Retina (tissue), 1 donor: Measurements from ENCODE around the gene SENP2.
"Not testable (repeated sequence)": the region's sequence is repeated elsewhere in the genome, so short reads cannot be mapped to it uniquely, and the experiment has no call there.

Source experiments
- DNase-seq: peaks from one replicate; pipeline ENCODE4 v3.0.0-alpha.2; 2016

Gene SENP2

DNA sequence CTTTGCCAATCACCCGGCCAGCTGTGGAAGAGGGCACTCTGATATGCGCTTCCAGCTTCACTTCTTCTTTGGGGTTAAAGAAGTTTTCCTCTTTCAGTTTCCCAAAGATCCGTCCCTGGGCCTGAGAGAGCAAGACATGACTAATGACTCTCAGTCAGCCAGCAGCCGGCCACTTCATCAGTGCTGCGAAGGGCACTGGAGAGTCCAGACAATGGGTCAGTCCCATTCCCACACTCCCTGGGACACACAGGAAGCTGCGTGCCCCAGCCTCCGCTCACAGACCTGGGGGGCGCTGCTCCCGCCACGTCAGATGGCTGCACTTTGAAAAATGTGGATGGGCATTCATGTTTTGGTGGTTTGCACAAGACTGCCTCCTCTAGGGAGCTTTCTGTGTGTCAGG is 63.3 kb downstream of the SENP2 start:
- no peak for DNase-seq

DNA sequence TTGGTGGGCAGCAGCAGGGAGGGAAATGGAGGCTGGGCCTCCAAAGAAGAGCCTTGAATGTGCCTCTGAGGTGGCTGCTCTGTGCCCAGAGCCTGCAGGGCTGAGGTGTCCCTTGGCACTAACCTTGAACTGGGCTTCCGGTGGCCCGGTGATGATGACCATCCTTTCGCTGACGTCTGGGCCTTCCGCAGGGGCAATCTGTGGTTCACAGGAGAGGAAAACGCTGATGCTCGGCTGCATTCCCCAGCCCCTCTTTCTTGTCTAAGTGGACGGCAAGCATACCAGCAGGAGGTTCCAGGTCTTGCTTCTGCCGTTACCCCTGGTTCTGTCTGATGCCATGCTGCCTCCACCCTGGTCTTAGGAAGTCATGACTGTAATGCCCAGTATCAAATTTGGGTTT is 65.9 kb downstream of the SENP2 start:
- no peak for DNase-seq

DNA sequence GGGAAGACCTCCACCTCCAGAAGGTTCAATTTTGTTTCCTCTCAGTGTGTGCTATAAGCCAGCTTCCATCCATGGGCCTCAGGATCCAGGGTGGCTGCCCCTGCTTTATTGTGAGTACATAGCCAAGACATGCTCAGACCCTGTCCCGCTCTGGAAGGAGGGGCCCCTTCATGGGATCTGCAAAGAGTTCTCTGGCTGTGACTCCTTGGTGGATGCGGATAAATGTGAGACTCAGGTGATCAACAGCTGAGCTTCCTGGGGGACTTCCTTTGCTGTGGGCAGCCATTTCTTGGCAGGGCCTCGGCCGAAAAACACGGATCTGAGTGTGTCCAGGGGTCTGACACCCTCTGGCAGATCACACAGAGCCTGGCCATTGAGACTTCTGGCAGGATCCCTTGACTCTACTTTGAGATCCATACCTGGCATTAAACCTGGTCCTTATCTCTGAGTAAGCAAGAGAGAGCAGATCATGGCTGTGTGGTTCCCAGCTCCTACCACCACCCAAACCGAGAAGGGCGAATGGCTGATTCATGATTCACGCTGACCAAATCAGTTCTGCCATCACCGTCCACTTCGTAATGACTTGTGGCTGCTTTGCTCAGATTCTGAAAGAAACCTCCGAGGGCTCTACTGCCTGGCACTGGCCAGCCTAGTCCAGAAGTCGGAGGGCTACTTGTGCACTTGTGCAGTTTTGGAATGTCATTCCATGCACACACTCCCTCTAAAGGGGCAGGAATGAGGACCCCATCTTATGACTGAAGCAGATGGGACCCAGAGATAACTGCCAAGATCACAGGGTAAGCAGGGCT is 68.1 kb downstream of the SENP2 start:
- DNase-seq = no peak

DNA sequence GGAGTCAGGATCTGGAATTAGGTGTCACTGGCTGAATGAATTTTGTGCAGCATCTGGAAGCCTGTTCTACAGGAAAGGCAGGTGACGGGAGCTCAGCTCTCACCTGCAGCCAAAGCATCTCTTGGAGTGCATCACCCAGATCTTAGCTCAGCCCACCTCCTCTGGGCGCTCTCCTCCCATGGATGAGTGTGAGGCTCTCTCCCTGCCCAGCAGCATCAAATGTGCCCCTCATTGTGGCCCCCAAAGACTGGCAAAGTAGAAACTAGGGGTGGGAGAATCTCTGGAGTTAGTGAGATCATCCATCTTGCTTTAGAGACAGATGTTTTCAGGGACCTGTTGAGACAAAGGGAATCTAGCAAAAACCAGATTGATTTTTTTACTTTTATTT is 68.7 kb downstream of the SENP2 start:
- DNase-seq = no peak

DNA sequence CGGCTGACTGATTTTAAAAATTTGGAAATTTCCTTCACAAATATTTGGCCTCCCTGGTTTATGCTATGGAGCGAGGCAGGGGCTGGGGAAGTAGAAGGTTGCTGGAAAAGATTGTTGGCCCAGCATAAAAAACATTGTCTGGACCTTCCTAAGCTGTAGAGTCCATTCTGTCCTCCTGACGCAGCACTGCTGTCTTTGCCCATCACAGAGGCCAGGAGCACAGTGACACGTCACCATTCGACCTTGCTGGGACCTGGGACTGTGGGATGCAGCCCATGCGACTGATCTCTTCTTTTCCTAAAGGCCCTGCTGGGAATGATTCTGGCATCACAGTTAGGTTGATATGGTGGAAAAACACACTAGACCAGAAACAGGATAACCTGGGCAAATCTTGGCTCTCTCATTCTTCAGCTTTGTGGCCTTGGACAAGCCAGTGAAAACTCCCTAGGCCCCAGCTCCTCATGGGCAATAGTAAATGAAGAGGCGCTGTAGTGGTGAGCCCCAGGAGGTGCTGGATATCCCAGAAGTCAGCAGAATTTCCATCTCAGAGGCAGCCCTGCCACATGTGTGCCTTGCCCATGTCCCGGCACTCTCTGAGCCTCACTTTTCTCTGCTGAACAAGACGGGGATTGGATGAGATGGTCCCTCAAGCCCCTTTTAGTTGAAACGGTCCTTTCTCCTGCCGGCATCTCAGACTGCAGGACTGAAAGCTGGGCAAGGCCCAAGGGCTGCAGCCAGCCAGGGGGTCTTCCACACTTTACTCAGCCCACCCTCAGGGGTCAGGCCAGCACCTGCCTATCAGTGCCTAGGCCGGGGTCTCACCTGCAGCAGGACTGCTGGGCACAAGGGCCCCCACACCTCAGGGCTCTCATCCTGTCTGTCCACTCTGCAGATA is 69.6 kb downstream of the SENP2 start:
- no peak for DNase-seq

DNA sequence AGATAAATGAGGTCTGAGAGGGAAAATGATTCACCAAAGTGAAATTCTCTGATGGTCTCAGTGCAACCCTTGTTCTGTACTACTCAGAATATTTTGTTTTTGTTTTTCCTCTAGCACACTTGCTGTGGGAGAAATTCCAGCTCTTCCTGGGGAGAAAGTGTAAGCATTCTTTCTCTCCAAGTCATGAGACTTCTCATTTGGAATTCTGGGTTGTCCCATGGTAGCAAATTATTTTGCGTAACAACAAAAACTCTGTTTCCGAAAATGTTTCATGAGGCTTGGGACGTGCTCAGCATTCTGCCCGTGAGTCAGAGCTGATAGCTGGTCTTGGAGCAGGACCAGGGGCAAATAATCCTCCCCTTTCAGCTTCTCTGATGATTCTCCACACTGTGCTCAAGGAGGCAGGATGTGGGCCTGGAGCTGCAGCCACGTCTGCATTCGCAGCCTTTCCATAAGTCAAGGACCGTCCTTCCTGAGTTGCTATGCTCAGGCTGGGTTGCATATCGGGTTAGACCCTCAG is 70.3 kb downstream of the SENP2 start:
- no peak for DNase-seq

DNA sequence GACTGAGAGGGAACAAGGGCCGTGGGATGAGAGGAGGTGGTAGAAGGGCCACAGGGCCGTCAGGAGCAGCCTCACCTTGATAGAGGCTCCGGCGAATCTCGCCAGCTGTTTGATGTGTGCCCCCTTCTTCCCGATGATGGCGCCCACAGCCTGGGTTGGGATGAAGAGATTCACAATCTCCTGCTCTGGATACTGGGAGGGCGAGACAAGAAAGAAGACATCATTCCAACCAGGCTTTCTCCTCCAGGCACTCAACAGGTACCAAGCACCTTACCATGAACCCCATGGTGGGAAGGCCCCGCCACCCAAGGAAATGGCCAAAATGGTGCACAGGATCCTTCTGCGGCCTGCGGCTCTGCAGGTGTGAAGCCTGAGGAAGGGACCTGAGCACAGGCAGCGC is 71.1 kb downstream of the SENP2 start:
- no peak for DNase-seq

DNA sequence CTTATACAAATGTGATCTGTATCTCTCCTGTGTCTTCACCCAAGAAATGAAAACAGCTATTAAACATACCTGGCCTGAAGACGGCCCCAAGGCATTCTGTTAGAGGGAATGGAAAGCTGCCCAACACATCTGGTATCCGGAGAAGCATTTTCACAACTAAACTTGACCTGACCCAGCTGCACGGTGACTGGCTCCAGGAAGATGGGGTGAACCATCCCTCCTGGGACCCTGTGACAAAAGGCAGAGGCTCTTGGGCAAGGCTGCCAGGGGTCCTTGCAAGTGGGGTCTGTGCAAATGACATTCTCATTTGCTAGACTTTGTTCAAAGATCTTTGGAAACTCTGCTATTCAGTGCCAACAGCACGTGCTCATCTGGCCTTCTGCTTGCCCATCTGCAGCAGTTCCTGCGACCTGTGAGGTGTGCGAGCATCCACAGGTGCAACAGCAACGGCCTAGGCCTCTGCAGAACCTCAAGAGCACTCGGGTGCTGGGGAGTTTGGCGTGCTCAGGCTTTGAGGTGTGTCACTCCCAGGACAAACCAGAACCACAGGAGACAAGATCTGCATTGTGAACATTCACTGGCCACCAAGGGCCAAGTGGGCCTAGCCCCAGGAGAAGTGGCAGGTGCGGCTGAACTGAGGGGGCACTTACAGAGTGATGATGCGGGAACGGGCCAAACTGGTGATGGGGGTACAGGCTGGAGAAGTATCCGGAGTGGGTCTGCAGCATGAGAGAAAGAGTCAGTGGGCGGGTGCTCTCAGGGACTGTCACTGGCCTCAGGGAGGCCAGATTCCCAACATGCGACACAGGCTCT is 71.8 kb downstream of the SENP2 start:
- DNase-seq = no peak

DNA sequence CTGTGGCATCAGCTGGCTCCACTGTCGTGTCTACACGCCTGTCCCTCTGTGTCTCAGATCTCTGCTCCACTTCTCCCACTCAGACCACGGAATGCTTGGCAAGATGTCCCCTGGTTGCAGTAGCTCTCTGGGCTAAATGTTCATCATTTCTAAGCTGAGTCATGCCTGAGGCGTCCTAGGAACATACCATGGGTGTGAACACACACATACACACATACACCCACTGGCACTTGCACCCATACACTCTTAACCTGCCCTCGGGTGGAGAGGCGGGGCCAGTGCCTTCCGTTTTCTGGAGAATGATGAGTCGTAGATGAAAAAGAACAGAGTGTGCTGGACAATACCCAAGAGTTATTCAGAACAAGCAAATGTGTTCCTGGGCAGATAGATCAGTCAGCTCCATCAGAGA is 72.4 kb downstream of the SENP2 start:
- DNase-seq = no peak

DNA sequence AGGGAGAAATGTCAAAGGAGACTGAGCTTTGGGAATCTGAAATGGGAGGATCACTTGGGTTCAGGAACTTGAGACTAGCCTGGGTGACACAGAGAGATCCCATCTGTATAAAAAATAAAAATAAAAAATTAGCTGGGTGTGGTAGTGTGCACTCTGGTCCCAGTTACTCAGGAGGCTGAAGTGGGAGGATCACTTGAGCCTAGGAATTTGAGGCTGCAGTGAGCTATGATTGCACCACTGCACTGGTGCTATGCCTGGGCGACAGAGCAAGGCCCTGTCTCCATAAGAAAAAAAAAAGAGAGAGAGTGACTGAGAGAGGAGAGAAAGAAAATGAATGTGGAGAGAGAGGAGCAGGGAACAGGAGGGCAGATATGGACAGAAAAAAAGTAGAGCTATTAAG is 72.8 kb downstream of the SENP2 start:
- DNase-seq = no peak

DNA sequence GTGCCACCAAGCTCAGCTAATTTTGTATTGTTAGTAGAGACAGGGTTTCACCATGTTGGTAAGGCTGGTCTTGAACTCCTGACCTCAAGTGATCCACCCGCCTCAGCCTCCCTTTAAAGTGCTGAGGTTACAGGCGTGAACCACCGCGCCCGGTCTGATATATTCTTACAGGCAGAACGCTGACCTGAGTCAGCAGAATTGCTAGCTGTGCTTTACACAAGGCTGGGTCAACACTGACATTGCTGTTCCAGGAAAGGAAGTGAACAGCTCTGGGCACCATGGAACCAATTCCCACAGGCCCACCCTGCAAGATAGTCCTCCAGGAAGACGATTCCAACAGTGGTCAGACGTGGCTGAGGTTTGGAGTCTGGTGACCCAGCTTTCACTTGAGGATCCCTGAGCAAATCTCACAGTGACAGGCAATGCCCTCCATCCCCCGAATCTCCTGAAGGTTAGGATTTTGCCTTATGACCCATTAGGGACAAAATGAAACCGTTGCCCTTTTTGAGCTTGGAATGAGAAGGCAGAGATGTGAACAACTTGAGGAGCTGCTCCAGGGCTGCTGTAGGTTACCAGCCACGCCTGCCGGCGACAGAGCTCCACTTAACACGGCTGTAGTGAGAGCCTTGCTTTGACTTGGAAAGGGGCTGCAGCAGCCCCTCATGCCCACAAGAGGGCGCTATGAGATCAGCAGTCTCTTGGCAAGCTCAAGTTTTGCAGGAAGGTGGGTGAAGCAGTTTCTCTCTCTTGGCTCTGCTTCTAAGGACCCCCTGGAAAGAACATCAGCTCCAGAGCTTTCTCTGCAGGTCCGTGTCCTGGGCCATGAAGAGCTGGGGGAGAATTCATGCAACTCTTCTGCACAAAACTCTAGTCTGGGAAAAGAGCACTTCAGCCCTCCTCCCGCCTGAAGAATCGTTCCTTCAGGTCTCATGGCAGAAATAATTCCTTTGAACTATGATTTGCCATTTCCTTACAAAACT is 74.1 kb downstream of the SENP2 start:
- DNase-seq = peak; percentile 84

DNA sequence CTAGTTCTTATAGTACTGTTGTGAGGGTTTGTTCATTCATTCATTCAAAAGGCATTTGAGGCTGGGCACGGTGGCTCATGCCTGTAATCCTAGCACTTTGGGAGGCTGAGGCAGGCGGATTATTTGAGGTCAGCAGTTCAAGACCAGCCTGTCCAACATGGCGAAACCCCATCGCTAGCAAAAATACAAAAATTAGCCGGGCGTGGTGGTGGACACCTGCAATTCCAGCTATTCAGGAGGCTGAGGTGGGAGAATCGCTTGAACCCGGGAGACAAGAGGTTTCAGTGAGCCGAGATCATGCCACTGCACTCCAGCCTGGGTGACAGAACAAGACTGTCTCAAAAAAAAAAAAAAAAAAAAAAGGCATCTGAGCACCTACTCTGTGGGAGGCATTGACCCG is 75.2 kb downstream of the SENP2 start:
- not testable (repeated sequence) for DNase-seq

DNA sequence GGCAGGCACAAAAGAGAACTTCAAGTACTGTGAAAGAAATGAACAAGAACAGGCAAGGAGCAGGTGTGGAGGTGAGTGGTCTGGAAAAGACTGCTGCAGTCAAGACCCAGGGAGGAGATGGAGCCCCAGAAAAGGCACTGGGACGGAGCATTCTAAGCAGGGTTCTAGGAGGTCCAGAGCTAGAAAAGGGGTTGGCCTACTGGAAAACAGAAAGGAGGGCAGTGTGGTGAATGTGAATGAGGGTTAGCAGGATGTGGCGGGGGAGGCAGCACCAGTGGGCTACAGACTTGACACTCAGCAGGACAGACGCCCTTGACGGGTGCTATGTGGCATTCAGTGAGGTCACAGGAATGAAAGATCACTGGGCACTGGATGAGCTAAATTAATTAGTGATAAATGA is 75.7 kb downstream of the SENP2 start:
- DNase-seq = no peak

DNA sequence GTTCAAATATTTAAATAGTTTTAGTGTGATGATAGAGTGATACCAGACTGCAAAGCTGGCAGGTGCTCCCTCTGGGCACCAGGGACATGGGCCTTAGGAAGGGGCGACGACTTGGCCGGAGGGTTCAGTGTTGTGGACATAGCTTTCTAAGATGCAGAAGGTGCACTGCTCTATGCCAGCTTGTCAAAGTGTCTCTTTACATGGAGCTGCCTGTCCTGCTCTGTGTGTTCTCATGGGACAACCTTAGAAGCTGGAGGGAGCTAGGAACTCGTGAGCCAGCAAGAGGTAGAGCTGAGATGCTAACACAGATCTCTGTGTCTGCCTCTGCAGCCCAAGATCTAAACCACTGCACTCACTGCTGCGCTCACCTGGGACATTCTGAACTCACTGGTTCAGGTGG is 77.8 kb downstream of the SENP2 start:
- no peak for DNase-seq

DNA sequence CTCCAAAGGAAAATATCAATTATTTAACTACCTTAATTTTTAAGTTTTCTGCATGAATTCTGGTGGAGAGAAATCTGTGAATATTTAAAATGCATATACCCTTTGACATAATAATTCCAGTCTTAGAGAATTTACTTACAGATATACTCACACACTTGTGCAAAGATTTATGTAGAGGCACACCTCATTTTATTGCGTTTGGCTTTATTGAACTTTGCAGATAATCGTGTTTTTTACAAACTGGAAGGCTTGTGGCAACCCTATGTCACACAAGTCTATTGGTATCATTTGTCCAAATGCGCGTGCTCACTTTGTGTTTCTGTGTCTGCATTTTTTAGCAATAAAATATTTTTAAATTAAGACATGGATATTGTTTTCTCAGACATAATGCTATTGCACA is 81.5 kb downstream of the SENP2 start:
- DNase-seq = no peak

DNA sequence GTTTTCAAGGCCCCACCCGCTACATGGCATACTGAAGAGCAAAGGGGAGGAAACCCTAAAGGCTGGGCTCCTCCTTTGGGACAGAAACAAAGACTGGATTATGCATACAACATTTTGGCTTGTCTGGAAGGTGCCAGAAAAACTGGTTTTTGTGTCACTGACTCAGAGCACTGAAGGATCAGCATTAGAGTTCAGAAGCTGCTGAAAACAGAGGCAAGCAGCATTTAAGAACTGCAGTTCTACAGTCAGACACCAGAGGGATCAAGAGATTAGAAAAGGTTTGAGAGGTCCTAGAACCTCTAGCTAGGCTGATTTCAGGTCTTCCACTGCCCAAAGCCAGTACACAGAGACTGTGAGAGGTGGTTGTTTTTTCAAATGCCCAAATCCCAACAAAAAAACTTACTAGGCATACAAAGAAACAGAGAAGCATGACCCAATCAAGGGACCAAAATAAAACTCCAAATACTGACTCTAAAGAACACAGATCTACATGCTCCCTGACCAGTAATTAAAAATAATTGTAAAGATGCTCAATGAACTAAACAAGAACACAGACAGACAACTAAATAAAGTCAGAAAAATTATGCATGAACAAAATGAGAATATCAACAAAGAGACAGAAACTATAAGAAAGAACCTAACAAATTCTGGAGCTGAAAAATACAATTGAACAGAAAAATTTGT is 91.2 kb downstream of the SENP2 start:
- peak; percentile 47 for DNase-seq

DNA sequence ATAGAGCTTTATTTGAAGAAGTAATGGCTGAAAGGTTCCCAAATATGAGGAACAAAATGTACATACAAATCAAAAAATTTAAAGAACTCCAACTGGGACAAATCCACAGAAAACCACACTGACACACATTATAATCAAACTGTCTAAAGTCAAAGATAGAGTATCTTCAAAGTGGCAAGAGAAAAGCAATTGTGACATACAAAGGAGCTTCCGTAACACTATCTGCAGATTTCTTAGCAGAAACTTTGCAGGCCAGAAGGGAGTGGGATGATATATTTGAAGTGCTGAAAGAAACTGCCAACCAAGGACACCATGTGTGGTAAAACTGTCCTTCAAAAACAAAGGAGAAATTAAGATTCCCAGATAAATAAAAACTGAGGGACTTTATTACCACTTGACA is 91.9 kb downstream of the SENP2 start:
- DNase-seq = no peak

DNA sequence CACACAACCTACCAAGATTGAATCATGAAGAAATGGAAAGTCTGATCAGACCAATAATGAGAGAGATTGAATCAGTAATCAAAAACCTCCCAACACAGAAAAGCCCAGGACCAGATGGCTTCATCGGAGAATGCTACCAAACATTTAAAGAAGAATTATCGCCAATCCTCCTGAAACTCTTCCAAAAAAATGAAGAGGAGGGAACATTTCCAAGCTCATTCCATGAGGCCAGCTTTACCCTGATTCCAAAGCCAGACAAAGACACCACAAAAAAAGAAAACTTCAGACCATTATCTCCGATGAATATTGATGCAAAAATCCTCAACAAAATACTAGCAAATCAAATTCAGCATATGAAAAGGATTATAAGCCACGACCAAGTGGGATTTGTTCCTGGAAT is 94.1 kb downstream of the SENP2 start:
- DNase-seq = no peak
